ENCODE measurements around the gene NOXA1. TPM values are rescaled to one million over a fixed set of nuclear protein-coding genes. Genes with fewer than 3 reads are reported as not detected.

Gene NOXA1
- total and polyA plus RNA-seq, 2 donors: 1.9 to 8.4 TPM

GRCh38 chr9:137429546-137429890, 6.3 kb downstream of the NOXA1 start:
- no peak overlapping the region for H3K27ac ChIP-seq (ENCODE audit: low read depth in 1 of 2, low read length in 1 of 2)
- no peaks in the 10 kb centered on the region for H3K9me3 ChIP-seq (ENCODE audit: control insufficient read depth in 2 of 2, insufficient read depth in 1 of 2, low read length in 1 of 2)
- no peaks in the 10 kb centered on the region for H3K36me3 ChIP-seq (ENCODE audit: control insufficient read depth in 2 of 2, insufficient read depth in 2 of 2, low read length in 1 of 2)
- 97% methylated on average over 14 of the region's 14 CpGs for WGBS
- H3K4me3 ChIP-seq (ENCODE audit: low read length in 2 of 2): no peak overlapping the region
- peaks cover under 1 to 36% of the 10 kb centered on the region in 2 donors for H3K27me3 ChIP-seq (ENCODE audit: control insufficient read depth in 2 of 2, insufficient read depth in 1 of 2, low read length in 1 of 2)
- no peak for DNase-seq (ENCODE audit: low read depth in 6 of 9, low spot score in 9 of 9)
- peaks cover 0 to 2% of the 10 kb centered on the region in 2 donors for H3K4me1 ChIP-seq (ENCODE audit: control insufficient read depth in 2 of 2, insufficient read depth in 2 of 2, low read length in 2 of 2)

GRCh38 chr9:137429974-137430722, 7.0 kb downstream of the NOXA1 start:
- Histone ChIP-seq H3K36me3 (ENCODE audit: control insufficient read depth in 2 of 2, insufficient read depth in 2 of 2, low read length in 1 of 2) (no peaks in the 10 kb centered on the region), H3K4me3 (ENCODE audit: low read length in 2 of 2) (no peak overlapping the region), H3K27me3 (ENCODE audit: control insufficient read depth in 2 of 2, insufficient read depth in 1 of 2, low read length in 1 of 2) (peaks cover 0 to 30% of the 10 kb centered on the region in 2 donors), H3K4me1 (ENCODE audit: control insufficient read depth in 2 of 2, insufficient read depth in 2 of 2, low read length in 2 of 2) (peaks cover 0 to 2% of the 10 kb centered on the region in 2 donors), H3K27ac (ENCODE audit: low read depth in 1 of 2, low read length in 1 of 2) (no peak overlapping the region), H3K9me3 (ENCODE audit: control insufficient read depth in 2 of 2, insufficient read depth in 1 of 2, low read length in 1 of 2) (no peaks in the 10 kb centered on the region)
- DNase-seq (ENCODE audit: low read depth in 6 of 9, low spot score in 9 of 9): no peak
- WGBS: 88% methylated on average over 34 of the region's 34 CpGs

GRCh38 chr9:137430723-137431415, 7.7 kb downstream of the NOXA1 start:
- no peak for DNase-seq (ENCODE audit: low read depth in 6 of 9, low spot score in 9 of 9)
- H3K27me3 ChIP-seq (ENCODE audit: control insufficient read depth in 2 of 2, insufficient read depth in 1 of 2, low read length in 1 of 2): peaks cover 0 to 22% of the 10 kb centered on the region in 2 donors
- no peak overlapping the region for H3K27ac ChIP-seq (ENCODE audit: low read depth in 1 of 2, low read length in 1 of 2)
- 96% methylated on average over 27 of the region's 27 CpGs for whole genome bisulfite sequencing
- H3K36me3 ChIP-seq (ENCODE audit: control insufficient read depth in 2 of 2, insufficient read depth in 2 of 2, low read length in 1 of 2): no peaks in the 10 kb centered on the region
- peaks cover 0 to 2% of the 10 kb centered on the region in 2 donors for H3K4me1 ChIP-seq (ENCODE audit: control insufficient read depth in 2 of 2, insufficient read depth in 2 of 2, low read length in 2 of 2)
- no peaks in the 10 kb centered on the region for H3K9me3 ChIP-seq (ENCODE audit: control insufficient read depth in 2 of 2, insufficient read depth in 1 of 2, low read length in 1 of 2)
- H3K4me3 ChIP-seq (ENCODE audit: low read length in 2 of 2): no peak overlapping the region

- 89% methylated on average over 21 of the region's 21 CpGs for WGBS
- Histone ChIP-seq H3K4me3 (ENCODE audit: low read length in 2 of 2) (no peak overlapping the region), H3K27me3 (ENCODE audit: control insufficient read depth in 2 of 2, insufficient read depth in 1 of 2, low read length in 1 of 2) (peaks cover 0 to 16% of the 10 kb centered on the region in 2 donors), H3K4me1 (ENCODE audit: control insufficient read depth in 2 of 2, insufficient read depth in 2 of 2, low read length in 2 of 2) (peaks cover 0 to 2% of the 10 kb centered on the region in 2 donors), H3K27ac (ENCODE audit: low read depth in 1 of 2, low read length in 1 of 2) (no peak overlapping the region), H3K36me3 (ENCODE audit: control insufficient read depth in 2 of 2, insufficient read depth in 2 of 2, low read length in 1 of 2) (no peaks in the 10 kb centered on the region), H3K9me3 (ENCODE audit: control insufficient read depth in 2 of 2, insufficient read depth in 1 of 2, low read length in 1 of 2) (no peaks in the 10 kb centered on the region)
- no peak for DNase-seq (ENCODE audit: low read depth in 6 of 9, low spot score in 9 of 9)
Observed at GRCh38 chr9:137431416-137431931, 8.3 kb downstream of the NOXA1 start.

GRCh38 chr9:137432687-137433348, 9.6 kb downstream of the NOXA1 start:
- 94% methylated on average over 20 of the region's 20 CpGs for WGBS
- DNase-seq (ENCODE audit: low read depth in 6 of 9, low spot score in 9 of 9): no peak
- Histone ChIP-seq H3K27ac (ENCODE audit: low read depth in 1 of 2, low read length in 1 of 2) (no peak overlapping the region), H3K4me3 (ENCODE audit: low read length in 2 of 2) (no peak overlapping the region), H3K36me3 (ENCODE audit: control insufficient read depth in 2 of 2, insufficient read depth in 2 of 2, low read length in 1 of 2) (no peaks in the 10 kb centered on the region), H3K4me1 (ENCODE audit: control insufficient read depth in 2 of 2, insufficient read depth in 2 of 2, low read length in 2 of 2) (no peaks in the 10 kb centered on the region), H3K27me3 (ENCODE audit: control insufficient read depth in 2 of 2, insufficient read depth in 1 of 2, low read length in 1 of 2) (peaks cover 0 to 8% of the 10 kb centered on the region in 2 donors), H3K9me3 (ENCODE audit: control insufficient read depth in 2 of 2, insufficient read depth in 1 of 2, low read length in 1 of 2) (no peaks in the 10 kb centered on the region)

GRCh38 chr9:137433349-137433915, 10.2 kb downstream of the NOXA1 start:
- Histone ChIP-seq H3K4me3 (ENCODE audit: low read length in 2 of 2) (no peak overlapping the region), H3K9me3 (ENCODE audit: control insufficient read depth in 2 of 2, insufficient read depth in 1 of 2, low read length in 1 of 2) (no peaks in the 10 kb centered on the region), H3K27me3 (ENCODE audit: control insufficient read depth in 2 of 2, insufficient read depth in 1 of 2, low read length in 1 of 2) (peaks cover 0 to 2% of the 10 kb centered on the region in 2 donors), H3K27ac (ENCODE audit: low read depth in 1 of 2, low read length in 1 of 2) (no peak overlapping the region), H3K4me1 (ENCODE audit: control insufficient read depth in 2 of 2, insufficient read depth in 2 of 2, low read length in 2 of 2) (no peaks in the 10 kb centered on the region), H3K36me3 (ENCODE audit: control insufficient read depth in 2 of 2, insufficient read depth in 2 of 2, low read length in 1 of 2) (no peaks in the 10 kb centered on the region)
- 93% methylated on average over 19 of the region's 19 CpGs for WGBS
- no peak for DNase-seq (ENCODE audit: low read depth in 6 of 9, low spot score in 9 of 9)

- no peaks in the 10 kb centered on the region for H3K9me3 ChIP-seq (ENCODE audit: control insufficient read depth in 2 of 2, insufficient read depth in 1 of 2, low read length in 1 of 2)
- no peaks in the 10 kb centered on the region for H3K36me3 ChIP-seq (ENCODE audit: control insufficient read depth in 2 of 2, insufficient read depth in 2 of 2, low read length in 1 of 2)
- no peak overlapping the region for H3K4me3 ChIP-seq (ENCODE audit: low read length in 2 of 2)
- H3K27me3 ChIP-seq (ENCODE audit: control insufficient read depth in 2 of 2, insufficient read depth in 1 of 2, low read length in 1 of 2): peaks cover 0 to 2% of the 10 kb centered on the region in 2 donors
- WGBS: 94% methylated on average over 26 of the region's 26 CpGs
- DNase-seq (ENCODE audit: low read depth in 6 of 9, low spot score in 9 of 9): no peak
- H3K4me1 ChIP-seq (ENCODE audit: control insufficient read depth in 2 of 2, insufficient read depth in 2 of 2, low read length in 2 of 2): no peaks in the 10 kb centered on the region
- H3K27ac ChIP-seq (ENCODE audit: low read depth in 1 of 2, low read length in 1 of 2): no peak overlapping the region
Observed at GRCh38 chr9:137433916-137434431, 10.8 kb downstream of the NOXA1 start.

- H3K36me3 ChIP-seq (ENCODE audit: control insufficient read depth in 2 of 2, insufficient read depth in 2 of 2, low read length in 1 of 2): no peaks in the 10 kb centered on the region
- 72% methylated on average over 43 of the region's 43 CpGs for WGBS
- no peak overlapping the region for H3K27ac ChIP-seq (ENCODE audit: low read depth in 1 of 2, low read length in 1 of 2)
- H3K4me1 ChIP-seq (ENCODE audit: control insufficient read depth in 2 of 2, insufficient read depth in 2 of 2, low read length in 2 of 2): no peaks in the 10 kb centered on the region
- peaks cover 0 to 8% of the 10 kb centered on the region in 2 donors for H3K27me3 ChIP-seq (ENCODE audit: control insufficient read depth in 2 of 2, insufficient read depth in 1 of 2, low read length in 1 of 2)
- no peaks in the 10 kb centered on the region for H3K9me3 ChIP-seq (ENCODE audit: control insufficient read depth in 2 of 2, insufficient read depth in 1 of 2, low read length in 1 of 2)
- no peak for DNase-seq (ENCODE audit: low read depth in 6 of 9, low spot score in 9 of 9)
- H3K4me3 ChIP-seq (ENCODE audit: low read length in 2 of 2): no peak overlapping the region
Observed at GRCh38 chr9:137434498-137435380, 11.5 kb downstream of the NOXA1 start.

All from thymus (tissue), 11 donors.